ENCODE measurements around the gene PRCC.

The PRCC gene

GRCh38 chr1:156845953-156846545 is 78.7 kb downstream of the PRCC start:
- DNase-seq, result no peak

- DNase-seq, result no peak
Measured at GRCh38 chr1:156846643-156847042, 79.3 kb downstream of the PRCC start.

GRCh38 chr1:156847591-156848460 is 80.5 kb downstream of the PRCC start:
- DNase-seq, result no peak

GRCh38 chr1:156848461-156849150 is 81.3 kb downstream of the PRCC start:
- DNase-seq, result peak; percentile 62

- no peak for DNase-seq
Measured at GRCh38 chr1:156849151-156849496, 81.8 kb downstream of the PRCC start.

All from effector CD8-positive, alpha-beta T cell (primary cell).